Lower lobe of right lung (tissue), 2 donors: ENCODE data around the gene FATE1. TPM values are rescaled to one million over a fixed set of nuclear protein-coding genes. Genes with fewer than 3 reads are reported as not detected.

Source experiments
- ATAC-seq, 2 donors: fragments of 200-7000 bp; cut with Tn5 transposase; one replicate each; pipeline ENCODE4 v1.9.1; 2020 to 2022; ENCODE audit warnings: mild to moderate bottlenecking in 2 of 2, moderate library complexity in 2 of 2
- DNase-seq: peaks from one replicate; pipeline ENCODE4 v3.0.0-alpha.2; 2020
- H3K27ac ChIP-seq: fragments of 200-600 bp; one replicate; pipeline ENCODE4 v1.8.0; 2022
- H3K27me3 ChIP-seq: fragments of 200-600 bp; one replicate; pipeline ENCODE4 v1.8.0; 2022; ENCODE audit warnings: low read depth
- H3K36me3 ChIP-seq: fragments of 200-600 bp; one replicate; pipeline ENCODE4 v1.8.0; 2022; ENCODE audit warnings: mild to moderate bottlenecking
- H3K4me1 ChIP-seq: fragments of 200-600 bp; one replicate; pipeline ENCODE4 v1.8.0; 2022
- H3K4me3 ChIP-seq: fragments of 200-600 bp; one replicate; pipeline ENCODE4 v1.8.0; 2022; ENCODE audit warnings: mild to moderate bottlenecking
- H3K9me3 ChIP-seq: fragments of 200-600 bp; one replicate; pipeline ENCODE4 v1.8.0; 2022
- CTCF ChIP-seq: fragments of 200-600 bp; IDR thresholded peaks from one replicate; pipeline ENCODE4 v1.8.0; 2022; ENCODE audit warnings: antibody characterized with exemption, mild to moderate bottlenecking
- intact Hi-C: fragments of 100-400 bp; cut with DNase I; formaldehyde crosslinking; loops from one replicate; pipeline ENCODE4 v1.11.0; 2022
- total RNA-seq: library from RNA; stranded (reverse); fragmentation: NEBNext Ultra II Directional; extraction: Animal tissue kit (Norgen Biotek cat#: 25700); gene quantifications from one replicate; pipeline ENCODE4 v1.2.1, GENCODE V29; 2021
- donor health status: DM: no; HTN: yes; CAD: no; lungs with severe emphysema.

FATE1 gene
- total RNA-seq, 1 donor from 2014 or later, result not detected

GRCh38 chrX:151762802-151763201 lies 47.0 kb downstream of the FATE1 start:
- no peak for TF ChIP-seq CTCF
- no peaks in the 10 kb centered on the region for H3K27me3 ChIP-seq
- intact Hi-C loops, result no loop called here
- no peak overlapping the region for H3K4me3 ChIP-seq
- H3K9me3 ChIP-seq, result no peaks in the 10 kb centered on the region
- no peak overlapping the region for H3K27ac ChIP-seq
- H3K4me1 ChIP-seq, result no peaks in the 10 kb centered on the region
- ATAC-seq (no peak), DNase-seq (no peak)
- no peaks in the 10 kb centered on the region for H3K36me3 ChIP-seq

GRCh38 chrX:151763711-151764110 lies 47.9 kb downstream of the FATE1 start:
- Histone ChIP-seq H3K4me3 (no peak overlapping the region), H3K9me3 (no peaks in the 10 kb centered on the region), H3K27me3 (no peaks in the 10 kb centered on the region), H3K27ac (no peak overlapping the region), H3K4me1 (no peaks in the 10 kb centered on the region), H3K36me3 (no peaks in the 10 kb centered on the region)
- no peak for TF ChIP-seq CTCF
- ATAC-seq (no peak), DNase-seq (no peak)
- intact Hi-C loops, result no loop called here

GRCh38 chrX:151765026-151765425 lies 49.2 kb downstream of the FATE1 start:
- DNase-seq (no peak), ATAC-seq (no peak)
- H3K4me3 ChIP-seq, result no peak overlapping the region
- intact Hi-C loops, result no loop called here
- H3K4me1 ChIP-seq, result no peaks in the 10 kb centered on the region
- H3K9me3 ChIP-seq, result no peaks in the 10 kb centered on the region
- H3K27me3 ChIP-seq, result no peaks in the 10 kb centered on the region
- no peak for TF ChIP-seq CTCF
- no peak overlapping the region for H3K27ac ChIP-seq
- no peaks in the 10 kb centered on the region for H3K36me3 ChIP-seq

- Histone ChIP-seq H3K27ac (no peak overlapping the region), H3K4me3 (no peak overlapping the region), H3K4me1 (no peaks in the 10 kb centered on the region), H3K27me3 (no peaks in the 10 kb centered on the region), H3K36me3 (no peaks in the 10 kb centered on the region), H3K9me3 (no peaks in the 10 kb centered on the region)
- intact Hi-C loops, result no loop called here
- DNase-seq, result no peak
- no peak for TF ChIP-seq CTCF
- ATAC-seq, result no peak
Observed at GRCh38 chrX:151771726-151772125, 55.9 kb downstream of the FATE1 start.

Other genes starting within 250 kb of the FATE1 start
- not detected for gene PASD1, start 152.4 kb upstream of the FATE1 start, total RNA-seq
- 1.1 TPM for gene PRRG3, start 20.6 kb upstream of the FATE1 start, total RNA-seq
- not detected for gene CNGA2, start 18.7 kb downstream of the FATE1 start, total RNA-seq
- not detected for gene MAGEA4, start 196.9 kb downstream of the FATE1 start, total RNA-seq